Vagina (tissue), 2 donors: ENCODE measurements around the gene PAX1. TPM values are rescaled to one million over a fixed set of nuclear protein-coding genes. Genes with fewer than 3 reads are reported as not detected.

Source experiments
- DNase-seq, 2 donors: peaks; one replicate each; pipeline ENCODE4 v3.0.0-alpha.2; 2017; ENCODE audit errors: extremely low spot score in 2 of 2
- H3K27ac ChIP-seq: fragments of 200-600 bp; sonication (generic); one replicate; pipeline ENCODE4 v1.5.1; 2019
- H3K27me3 ChIP-seq: fragments of 200-600 bp; sonication (generic); one replicate; pipeline ENCODE4 v1.5.1; 2019
- H3K36me3 ChIP-seq, 2 donors: fragments of 200-600 bp; sonication (generic); one replicate each; pipeline ENCODE4 v1.5.1; 2017 to 2019
- H3K4me1 ChIP-seq: fragments of 200-600 bp; sonication (generic); one replicate; pipeline ENCODE4 v1.5.1; 2019
- H3K4me3 ChIP-seq, 2 donors: fragments of 200-600 bp; sonication (generic); 1 replicate in 1 of 2; 2 replicates in 1 of 2; pipeline ENCODE4 v1.5.1; 2016 to 2019
- H3K9me3 ChIP-seq: fragments of 200-600 bp; sonication (generic); one replicate; pipeline ENCODE4 v1.5.1; 2019
- POLR2A ChIP-seq, 2 donors: fragments of 450-650 bp; IDR thresholded peaks; one replicate each; pipeline ENCODE4 v1.6.1; 2017; ENCODE audit warnings: antibody characterized with exemption in 2 of 2, mild to moderate bottlenecking in 2 of 2, moderate library complexity in 2 of 2
- POLR2AphosphoS5 ChIP-seq, 2 donors: sonication (generic); formaldehyde crosslinking; IDR thresholded peaks; one replicate each; pipeline ENCODE4 v1.9.0; 2017; ENCODE audit warnings: antibody characterized with exemption in 2 of 2, mild to moderate bottlenecking in 2 of 2, low read depth in 1 of 2; ENCODE audit not compliant: insufficient read depth in 1 of 2
- intact Hi-C: fragments of 100-400 bp; cut with DNase I; formaldehyde crosslinking; loops from one replicate; pipeline ENCODE4 v1.15.1; 2023
- total RNA-seq: library from RNA; depleted of rRNA; stranded (reverse); fragments of >200 nt; gene quantifications from one replicate; pipeline ENCODE4 v1.2.3, GENCODE V29; 2016
- TF ChIP-seq, protein P1 (sequence below), 3 experiments: fragments of 450-650 bp in 2 of 3; fragments of 200-600 bp in 1 of 3; sonication (generic) in 1 of 3; IDR thresholded peaks; one replicate each; pipeline ENCODE4 v1.5.1; 2017 to 2019; ENCODE audit warnings: antibody characterized with exemption in 3 of 3, mild to moderate bottlenecking in 2 of 3, moderate library complexity in 2 of 3

Gene PAX1
- total RNA-seq, 1 donor from 2014 or later, result not detected

DNA sequence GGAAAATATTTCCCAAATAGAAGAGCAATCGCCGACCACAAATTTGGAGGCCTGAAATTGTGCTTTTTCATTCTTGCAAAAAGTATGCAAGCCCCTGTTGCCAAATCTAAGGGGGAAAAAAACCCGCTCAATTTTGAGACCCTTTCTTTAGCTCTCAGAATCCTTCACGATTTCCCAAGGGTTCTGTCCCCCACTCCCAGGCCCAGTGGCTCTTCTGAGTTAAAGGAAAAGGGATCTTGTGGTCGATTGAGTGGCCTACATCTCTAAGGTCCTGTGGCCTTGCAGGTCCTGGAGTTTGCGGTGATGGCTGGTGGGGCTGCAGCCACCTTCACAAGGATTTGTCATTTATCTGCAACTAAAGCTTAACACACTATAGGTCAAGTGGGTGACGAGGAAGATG is 1.8 kb downstream of the PAX1 start:
- intact Hi-C loops, result no loop called here
- Histone ChIP-seq H3K27ac (no peak overlapping the region), H3K27me3 (peaks cover 6% of the 10 kb centered on the region), H3K9me3 (no peaks in the 10 kb centered on the region), H3K4me3 (no peak overlapping the region), H3K4me1 (peaks cover 7% of the 10 kb centered on the region), H3K36me3 (no peaks in the 10 kb centered on the region)
- no peak for DNase-seq
- TF ChIP-seq POLR2A (IDR thresholded peaks at IDR 0.05) (no peak), POLR2AphosphoS5 (IDR thresholded peaks at IDR 0.05; ENCODE audit: insufficient read depth in 1 of 2, low read depth in 1 of 2) (no peak)
- TF ChIP-seq, protein P1, sequence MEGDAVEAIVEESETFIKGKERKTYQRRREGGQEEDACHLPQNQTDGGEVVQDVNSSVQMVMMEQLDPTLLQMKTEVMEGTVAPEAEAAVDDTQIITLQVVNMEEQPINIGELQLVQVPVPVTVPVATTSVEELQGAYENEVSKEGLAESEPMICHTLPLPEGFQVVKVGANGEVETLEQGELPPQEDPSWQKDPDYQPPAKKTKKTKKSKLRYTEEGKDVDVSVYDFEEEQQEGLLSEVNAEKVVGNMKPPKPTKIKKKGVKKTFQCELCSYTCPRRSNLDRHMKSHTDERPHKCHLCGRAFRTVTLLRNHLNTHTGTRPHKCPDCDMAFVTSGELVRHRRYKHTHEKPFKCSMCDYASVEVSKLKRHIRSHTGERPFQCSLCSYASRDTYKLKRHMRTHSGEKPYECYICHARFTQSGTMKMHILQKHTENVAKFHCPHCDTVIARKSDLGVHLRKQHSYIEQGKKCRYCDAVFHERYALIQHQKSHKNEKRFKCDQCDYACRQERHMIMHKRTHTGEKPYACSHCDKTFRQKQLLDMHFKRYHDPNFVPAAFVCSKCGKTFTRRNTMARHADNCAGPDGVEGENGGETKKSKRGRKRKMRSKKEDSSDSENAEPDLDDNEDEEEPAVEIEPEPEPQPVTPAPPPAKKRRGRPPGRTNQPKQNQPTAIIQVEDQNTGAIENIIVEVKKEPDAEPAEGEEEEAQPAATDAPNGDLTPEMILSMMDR (IDR thresholded peaks at IDR 0.05), result no peak

DNA sequence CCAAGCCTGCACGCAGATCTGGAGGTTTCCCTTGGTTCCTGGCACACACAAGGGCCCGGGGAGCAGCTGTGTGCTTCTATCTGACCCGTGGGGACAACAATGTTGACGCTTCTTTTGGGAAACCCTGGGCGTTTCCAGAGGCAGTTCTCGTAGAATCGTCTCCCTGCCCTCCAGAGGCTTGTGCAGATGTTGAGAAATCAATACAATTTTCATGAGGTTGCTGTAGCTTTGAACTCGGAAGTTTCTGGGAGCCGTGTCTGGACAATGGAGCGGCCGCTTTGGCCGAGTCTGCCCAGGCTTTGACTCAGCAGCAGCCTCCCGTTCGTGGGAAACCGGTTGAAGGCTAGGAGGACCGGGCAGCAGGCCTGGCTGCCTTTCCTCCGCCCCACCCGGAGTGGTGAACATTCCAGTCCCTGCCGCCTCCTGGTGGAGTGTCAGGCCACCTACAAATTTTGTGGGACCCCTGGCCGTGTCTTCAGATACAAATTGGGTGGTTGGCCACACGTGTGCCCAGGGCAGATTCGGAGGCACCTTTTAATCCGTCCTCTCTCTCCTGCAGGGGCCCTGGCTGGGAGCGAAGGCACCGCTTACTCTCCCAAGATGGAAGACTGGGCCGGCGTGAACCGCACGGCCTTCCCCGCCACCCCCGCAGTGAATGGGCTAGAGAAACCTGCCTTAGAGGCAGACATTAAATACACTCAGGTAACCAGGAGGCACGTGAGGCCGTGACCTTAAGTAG is 2.7 kb downstream of the PAX1 start:
- Histone ChIP-seq H3K9me3 (no peaks in the 10 kb centered on the region), H3K4me3 (no peak overlapping the region), H3K36me3 (no peaks in the 10 kb centered on the region), H3K27me3 (peaks cover 6% of the 10 kb centered on the region), H3K27ac (no peak overlapping the region), H3K4me1 (peaks cover 5% of the 10 kb centered on the region)
- TF ChIP-seq, protein P1 (IDR thresholded peaks at IDR 0.05), result no peak
- TF ChIP-seq POLR2AphosphoS5 (IDR thresholded peaks at IDR 0.05; ENCODE audit: insufficient read depth in 1 of 2, low read depth in 1 of 2), result no peak
- TF ChIP-seq POLR2A (IDR thresholded peaks at IDR 0.05), result no peak
- DNase-seq, result no peak
- intact Hi-C loops, result no loop called here

DNA sequence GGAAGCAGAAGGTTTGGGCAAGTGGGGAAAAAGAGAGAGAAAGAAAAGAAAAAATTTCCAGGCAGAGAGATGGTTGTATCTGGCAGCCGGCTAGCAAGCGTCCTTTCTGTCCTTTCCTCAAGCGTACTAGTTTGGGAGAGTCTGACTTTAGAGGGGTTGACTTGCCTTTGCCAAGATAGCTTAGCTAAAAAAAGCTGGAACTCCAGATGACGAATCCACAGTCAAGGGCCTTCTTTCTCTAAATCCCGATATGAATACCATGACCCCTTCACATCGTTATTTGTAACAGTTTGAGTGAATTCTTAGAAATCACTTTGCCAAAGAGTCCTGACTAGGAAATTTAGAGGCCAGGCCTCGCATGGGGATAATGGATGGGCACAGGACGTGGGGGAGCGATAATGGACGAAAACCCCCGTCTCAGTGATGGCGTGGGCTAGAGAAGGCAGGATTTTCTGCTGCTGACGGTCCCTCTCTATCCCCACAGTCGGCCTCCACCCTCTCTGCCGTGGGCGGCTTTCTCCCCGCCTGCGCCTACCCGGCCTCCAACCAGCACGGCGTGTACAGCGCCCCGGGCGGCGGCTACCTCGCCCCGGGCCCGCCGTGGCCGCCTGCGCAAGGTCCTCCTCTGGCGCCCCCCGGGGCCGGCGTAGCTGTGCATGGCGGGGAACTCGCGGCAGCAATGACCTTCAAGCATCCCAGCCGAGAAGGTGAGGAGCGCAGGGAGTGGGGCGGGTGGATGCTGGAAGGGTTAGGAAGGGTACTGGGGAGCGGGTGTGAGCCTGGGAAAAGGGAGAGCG is 3.5 kb downstream of the PAX1 start:
- intact Hi-C loops, result no loop called here
- H3K36me3 ChIP-seq, result no peaks in the 10 kb centered on the region
- H3K4me1 ChIP-seq, result no peaks in the 10 kb centered on the region
- H3K4me3 ChIP-seq, result no peak overlapping the region
- DNase-seq, result no peak
- no peak overlapping the region for H3K27ac ChIP-seq
- TF ChIP-seq, protein P1 (IDR thresholded peaks at IDR 0.05), result no peak
- TF ChIP-seq POLR2AphosphoS5 (IDR thresholded peaks at IDR 0.05; ENCODE audit: insufficient read depth in 1 of 2, low read depth in 1 of 2), result no peak
- no peak for TF ChIP-seq POLR2A (IDR thresholded peaks at IDR 0.05)
- peaks cover 6% of the 10 kb centered on the region for H3K27me3 ChIP-seq
- no peaks in the 10 kb centered on the region for H3K9me3 ChIP-seq

DNA sequence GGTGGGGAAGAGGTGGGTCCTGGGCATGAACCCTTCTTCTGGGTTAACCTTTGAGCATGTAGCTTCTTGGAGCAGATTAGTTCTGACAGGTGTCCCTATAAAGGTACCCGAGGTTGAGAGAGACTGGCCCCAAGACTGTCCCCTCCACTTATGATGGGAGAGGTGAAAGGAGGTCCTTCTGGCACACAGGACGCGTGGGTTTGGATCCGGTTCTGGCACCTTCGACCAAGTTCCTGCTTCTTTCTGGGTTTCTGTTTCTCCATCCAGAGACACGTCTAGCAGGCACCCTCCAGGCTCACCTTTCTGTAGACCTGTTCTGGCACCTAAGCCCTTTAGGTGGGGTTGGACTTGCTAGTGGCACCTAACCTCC is 4.1 kb downstream of the PAX1 start:
- no peak overlapping the region for H3K4me3 ChIP-seq
- no peaks in the 10 kb centered on the region for H3K36me3 ChIP-seq
- H3K27me3 ChIP-seq, result peaks cover 6% of the 10 kb centered on the region
- H3K27ac ChIP-seq, result no peak overlapping the region
- no peak for DNase-seq
- TF ChIP-seq, protein P1 (IDR thresholded peaks at IDR 0.05), result no peak
- TF ChIP-seq POLR2A (IDR thresholded peaks at IDR 0.05) (no peak), POLR2AphosphoS5 (IDR thresholded peaks at IDR 0.05; ENCODE audit: insufficient read depth in 1 of 2, low read depth in 1 of 2) (no peak)
- H3K9me3 ChIP-seq, result no peaks in the 10 kb centered on the region
- H3K4me1 ChIP-seq, result no peaks in the 10 kb centered on the region
- intact Hi-C loops, result no loop called here

DNA sequence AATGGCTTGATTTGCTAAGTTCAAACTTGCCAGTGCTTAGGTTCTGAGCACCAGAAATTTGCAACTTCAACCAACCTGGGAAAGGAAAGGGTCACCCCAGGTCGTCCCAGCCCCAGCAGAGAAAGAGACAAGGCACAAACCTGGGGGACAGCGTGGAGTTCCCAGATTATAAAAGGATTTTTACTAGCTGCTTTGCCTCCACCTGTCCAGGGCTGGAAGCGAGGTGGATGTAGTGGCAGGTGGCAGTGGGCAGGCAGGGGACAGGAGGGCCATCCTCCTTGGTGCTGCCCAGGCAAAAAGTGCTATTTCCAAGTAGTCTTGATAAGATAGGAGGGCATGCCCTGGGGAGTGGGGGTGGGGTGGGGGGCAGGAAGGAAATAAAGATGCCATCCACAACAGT is 4.9 kb downstream of the PAX1 start:
- no peak for DNase-seq
- H3K4me1 ChIP-seq, result no peaks in the 10 kb centered on the region
- intact Hi-C loops, result no loop called here
- TF ChIP-seq POLR2AphosphoS5 (IDR thresholded peaks at IDR 0.05; ENCODE audit: insufficient read depth in 1 of 2, low read depth in 1 of 2) (no peak), POLR2A (IDR thresholded peaks at IDR 0.05) (no peak)
- TF ChIP-seq, protein P1 (IDR thresholded peaks at IDR 0.05), result no peak
- no peaks in the 10 kb centered on the region for H3K9me3 ChIP-seq
- H3K27me3 ChIP-seq, result peaks cover 6% of the 10 kb centered on the region
- H3K27ac ChIP-seq, result no peak overlapping the region
- no peaks in the 10 kb centered on the region for H3K36me3 ChIP-seq
- H3K4me3 ChIP-seq, result no peak overlapping the region
